GDM1 (cell line): ENCODE results near the gene GSK3B.
A peak's percentile ranks its signal among the peaks of the same experiment; 100 is the strongest.
"Not testable (repeated sequence)": the region's sequence is repeated elsewhere in the genome, so short reads cannot be mapped to it uniquely, and the experiment has no call there.

Source experiments
- DNase-seq: peaks from one replicate; lab custom pipeline; 2025; lab: John Stamatoyannopoulos, UW

The GSK3B gene

GRCh38 chr3:119934249-119934648 lies 160.0 kb downstream of the GSK3B start:
- DNase-seq: no peak

- DNase-seq: no peak
These were observed 161.0 kb downstream of the GSK3B start for GRCh38 chr3:119933207-119933606.

GRCh38 chr3:119930286-119930685 lies 164.0 kb downstream of the GSK3B start:
- DNase-seq: no peak

GRCh38 chr3:119927190-119927589 lies 167.1 kb downstream of the GSK3B start:
- no peak for DNase-seq

- DNase-seq: no peak
These were observed 169.8 kb downstream of the GSK3B start for GRCh38 chr3:119924111-119925094.

GRCh38 chr3:119918992-119919933 lies 175.0 kb downstream of the GSK3B start:
- DNase-seq: no peak

- DNase-seq: no peak
These were observed 181.2 kb downstream of the GSK3B start for GRCh38 chr3:119913021-119913420.

GRCh38 chr3:119912220-119912619 lies 182.0 kb downstream of the GSK3B start:
- DNase-seq: no peak

GRCh38 chr3:119911748-119912147 lies 182.5 kb downstream of the GSK3B start:
- DNase-seq: no peak

- no peak for DNase-seq
These were observed 192.2 kb downstream of the GSK3B start for GRCh38 chr3:119902061-119902460.

GRCh38 chr3:119901148-119901547 lies 193.1 kb downstream of the GSK3B start:
- DNase-seq: no peak

GRCh38 chr3:119899192-119899511 lies 195.1 kb downstream of the GSK3B start:
- DNase-seq: no peak

GRCh38 chr3:119898478-119899191 lies 195.6 kb downstream of the GSK3B start:
- DNase-seq: no peak

GRCh38 chr3:119894195-119894594 lies 200.1 kb downstream of the GSK3B start:
- no peak for DNase-seq

- no peak for DNase-seq
These were observed 200.5 kb downstream of the GSK3B start for GRCh38 chr3:119893769-119894168.

- DNase-seq: peak; percentile 54
These were observed 202.1 kb downstream of the GSK3B start for GRCh38 chr3:119891944-119892721.

GRCh38 chr3:119888681-119889080 lies 205.6 kb downstream of the GSK3B start:
- DNase-seq: not testable (repeated sequence)

GRCh38 chr3:119885746-119886530 lies 208.3 kb downstream of the GSK3B start:
- DNase-seq: no peak

GRCh38 chr3:119884161-119884557 lies 210.1 kb downstream of the GSK3B start:
- DNase-seq: no peak

- no peak for DNase-seq
These were observed 210.6 kb downstream of the GSK3B start for GRCh38 chr3:119883461-119884160.
